HG02852 (cell line): Measurements from ENCODE around the gene SLC52A1.
A peak's percentile ranks its signal among the peaks of the same experiment; 100 is the strongest.

ENCODE experiments used
- ATAC-seq: cut with Tn5 transposase; IDR thresholded peaks from one replicate; pipeline ENCODE4 v1.9.1; 2021; ENCODE audit warnings: mild to moderate bottlenecking, moderate library complexity; ENCODE audit not compliant: unreplicated experiment

SLC52A1 gene

DNA sequence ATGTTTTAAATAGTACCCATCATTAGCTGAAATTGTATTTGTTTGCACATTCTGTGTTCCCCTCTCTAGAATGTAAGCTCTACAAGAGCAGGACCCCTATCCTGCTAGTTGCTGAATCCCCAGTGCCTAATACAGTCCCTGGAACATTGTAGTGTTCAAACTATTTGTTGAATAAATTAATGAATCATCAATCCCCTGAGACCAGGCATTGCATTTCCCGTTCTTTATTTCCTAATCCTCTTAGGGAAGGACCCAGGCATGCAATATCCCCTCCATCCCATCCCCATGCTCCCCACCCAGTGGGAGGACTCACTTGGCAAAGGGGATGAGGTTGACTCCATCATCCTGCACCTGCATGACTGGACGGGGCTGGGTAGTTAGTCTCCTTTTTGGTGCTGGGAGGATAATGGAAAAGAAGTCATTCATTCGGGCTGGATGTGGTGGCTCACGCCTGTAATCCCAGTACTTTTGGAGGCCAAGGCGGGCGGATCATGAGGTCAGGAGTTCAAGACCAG, 41.1 kb downstream of the SLC52A1 start:
- ATAC-seq = no peak

GRCh38 chr17:4987767-4988567, 47.3 kb downstream of the SLC52A1 start:
- no peak for ATAC-seq

GRCh38 chr17:4986951-4987766, 48.1 kb downstream of the SLC52A1 start, which contains the start of gene CAMTA2:
Gene CAMTA2 (minus strand): TSS chr17:4987675. CDS start chr17:4986222, 1,453 bp downstream.
- ATAC-seq = peak; percentile 70

DNA sequence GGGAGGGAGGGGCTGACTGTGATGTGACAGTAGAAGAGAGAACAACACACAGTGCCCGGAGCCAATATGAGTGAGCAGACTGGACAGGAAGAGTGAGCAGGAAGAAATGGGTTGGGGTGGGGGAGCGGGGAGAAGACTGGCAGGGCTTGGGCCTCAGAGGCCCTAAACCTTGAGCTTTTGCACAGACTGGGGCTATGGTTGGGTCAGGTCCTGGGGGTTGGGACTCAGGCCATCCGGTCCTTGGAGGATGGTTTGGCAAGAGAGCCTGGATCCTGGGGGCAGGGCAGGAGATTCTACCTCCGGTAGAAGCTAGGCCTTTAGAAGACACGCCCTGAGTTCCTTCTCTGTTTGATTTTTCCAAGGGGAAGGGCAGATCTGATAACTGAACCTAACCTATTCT, 48.8 kb downstream of the SLC52A1 start:
- ATAC-seq = no peak
